HepG2 (cell line): ENCODE measurements around the gene EPHA5.

Experiments
- ARNT ChIP-seq: fragments of 450-650 bp; IDR thresholded peaks from 2 replicates; pipeline ENCODE4 v1.6.1; 2017
- POLR2A ChIP-seq, 2 experiments: IDR thresholded peaks; 2 replicates each; pipeline ENCODE4 v1.6.1; 2011; ENCODE audit warnings: low read depth in 2 of 2, low read length in 2 of 2, mild to moderate bottlenecking in 1 of 2, moderate library complexity in 1 of 2; ENCODE audit not compliant: insufficient read depth in 1 of 2
- POLR2AphosphoS5 ChIP-seq: IDR thresholded peaks from 2 replicates; pipeline ENCODE4 v1.6.1; 2012; ENCODE audit warnings: low read depth, low read length
- ZNF251 ChIP-seq: sonication (generic); formaldehyde crosslinking; IDR thresholded peaks from 2 replicates; pipeline ENCODE4 v1.9.0; 2021; ENCODE audit warnings: mild to moderate bottlenecking, missing genetic modification reagents
- ZNF383 ChIP-seq: sonication (generic); formaldehyde crosslinking; IDR thresholded peaks from 2 replicates; pipeline ENCODE4 v1.4.0; 2020; ENCODE audit warnings: missing genetic modification reagents, mild to moderate bottlenecking, borderline replicate concordance
- TF ChIP-seq, protein P1 (sequence below): sonication (generic); formaldehyde crosslinking; conservative IDR thresholded peaks from 2 replicates; pipeline ENCODE4 v1.8.0; 2022; ENCODE audit warnings: low read depth, missing genetic modification reagents
- TF ChIP-seq, protein P2 (sequence below): sonication (generic); formaldehyde crosslinking; IDR thresholded peaks from 2 replicates; pipeline ENCODE4 v1.5.0; 2020; ENCODE audit warnings: mild to moderate bottlenecking, missing genetic modification reagents, moderate library complexity

DNA sequence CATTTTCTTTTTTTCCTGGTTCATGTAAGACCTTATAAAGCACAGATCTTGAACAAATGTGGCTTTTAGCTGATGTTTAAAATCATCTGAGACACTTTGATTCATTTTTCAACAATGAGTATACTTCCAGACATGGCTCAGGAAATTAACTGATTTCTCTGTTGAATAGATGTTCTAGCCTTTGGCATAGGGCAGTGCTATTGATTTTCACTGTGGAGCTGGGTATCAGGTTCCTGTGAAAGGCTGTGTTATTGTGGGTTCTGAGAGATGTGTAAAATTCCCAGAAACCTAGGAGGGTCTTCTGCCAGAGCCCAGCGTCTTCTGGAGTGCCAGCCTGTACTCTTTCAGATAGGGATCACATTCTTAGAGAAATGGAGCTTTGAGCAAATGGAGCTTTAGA, 278.9 kb downstream of the EPHA5 start:
- TF ChIP-seq, protein P1, sequence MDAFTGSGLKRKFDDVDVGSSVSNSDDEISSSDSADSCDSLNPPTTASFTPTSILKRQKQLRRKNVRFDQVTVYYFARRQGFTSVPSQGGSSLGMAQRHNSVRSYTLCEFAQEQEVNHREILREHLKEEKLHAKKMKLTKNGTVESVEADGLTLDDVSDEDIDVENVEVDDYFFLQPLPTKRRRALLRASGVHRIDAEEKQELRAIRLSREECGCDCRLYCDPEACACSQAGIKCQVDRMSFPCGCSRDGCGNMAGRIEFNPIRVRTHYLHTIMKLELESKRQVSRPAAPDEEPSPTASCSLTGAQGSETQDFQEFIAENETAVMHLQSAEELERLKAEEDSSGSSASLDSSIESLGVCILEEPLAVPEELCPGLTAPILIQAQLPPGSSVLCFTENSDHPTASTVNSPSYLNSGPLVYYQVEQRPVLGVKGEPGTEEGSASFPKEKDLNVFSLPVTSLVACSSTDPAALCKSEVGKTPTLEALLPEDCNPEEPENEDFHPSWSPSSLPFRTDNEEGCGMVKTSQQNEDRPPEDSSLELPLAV (CRISPR knock-in tag), result no peak
- no peak for TF ChIP-seq ZNF383 (CRISPR knock-in tag)
- TF ChIP-seq ARNT, result no peak
- no peak for TF ChIP-seq ZNF251 (CRISPR knock-in tag)
- TF ChIP-seq, protein P2, sequence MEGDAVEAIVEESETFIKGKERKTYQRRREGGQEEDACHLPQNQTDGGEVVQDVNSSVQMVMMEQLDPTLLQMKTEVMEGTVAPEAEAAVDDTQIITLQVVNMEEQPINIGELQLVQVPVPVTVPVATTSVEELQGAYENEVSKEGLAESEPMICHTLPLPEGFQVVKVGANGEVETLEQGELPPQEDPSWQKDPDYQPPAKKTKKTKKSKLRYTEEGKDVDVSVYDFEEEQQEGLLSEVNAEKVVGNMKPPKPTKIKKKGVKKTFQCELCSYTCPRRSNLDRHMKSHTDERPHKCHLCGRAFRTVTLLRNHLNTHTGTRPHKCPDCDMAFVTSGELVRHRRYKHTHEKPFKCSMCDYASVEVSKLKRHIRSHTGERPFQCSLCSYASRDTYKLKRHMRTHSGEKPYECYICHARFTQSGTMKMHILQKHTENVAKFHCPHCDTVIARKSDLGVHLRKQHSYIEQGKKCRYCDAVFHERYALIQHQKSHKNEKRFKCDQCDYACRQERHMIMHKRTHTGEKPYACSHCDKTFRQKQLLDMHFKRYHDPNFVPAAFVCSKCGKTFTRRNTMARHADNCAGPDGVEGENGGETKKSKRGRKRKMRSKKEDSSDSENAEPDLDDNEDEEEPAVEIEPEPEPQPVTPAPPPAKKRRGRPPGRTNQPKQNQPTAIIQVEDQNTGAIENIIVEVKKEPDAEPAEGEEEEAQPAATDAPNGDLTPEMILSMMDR, result no peak
- TF ChIP-seq POLR2A (IDR thresholded peaks at IDR 0.05; ENCODE audit: insufficient read depth in 1 of 2, low read depth in 2 of 2, low read length in 2 of 2), result no peak
- TF ChIP-seq POLR2AphosphoS5, result no peak
